ENCODE measurements around the gene RAD51B.

GRCh38 chr14:68492381-68493151 is 673.0 kb downstream of the RAD51B start:
- no peak for TF ChIP-seq EP300 (IDR thresholded peaks at IDR 0.05)
- TF ChIP-seq CTCF (IDR thresholded peaks at IDR 0.05) = no peak
- no peak for TF ChIP-seq POLR2A (IDR thresholded peaks at IDR 0.05)

Data from ovary (tissue), 3 donors.